Panc1 (cell line): Measurements from ENCODE around the gene OLFML3. TPM values are rescaled to one million over a fixed set of nuclear protein-coding genes. Genes with fewer than 3 reads are reported as not detected.
"Not testable (repeated sequence)": the region's sequence is repeated elsewhere in the genome, so short reads cannot be mapped to it uniquely, and the experiment has no call there.

Experiments
- ATAC-seq: fragments of 200-7000 bp; cut with Tn5 transposase; 2 replicates; pipeline ENCODE4 v1.9.1; 2020; ENCODE audit warnings: mild to moderate bottlenecking, moderate library complexity
- BruUV-seq: library from RNA; stranded (reverse); fragments of 400-500 nt; replicated peaks from 2 replicates; lab custom pipeline; 2021; lab: Mats Ljungman, UMichigan
- CTCF ChIA-PET: fragments of 300-600 bp; sonication (Branson Sonifier 250); formaldehyde crosslinking; loops from one replicate; lab custom pipeline; 2022; ENCODE audit warnings: antibody characterized with exemption; lab: Charles Lee
- POLR2A ChIA-PET: fragments of 300-600 bp; sonication (Branson Sonifier 250); formaldehyde crosslinking; loops from one replicate; lab custom pipeline; 2022; ENCODE audit warnings: antibody characterized with exemption; lab: Charles Lee
- DNase-seq: peaks from one replicate; pipeline ENCODE4 v3.0.0-alpha.2; 2010; ENCODE audit warnings: low read depth, low spot score
- H3K27ac ChIP-seq: 2 replicates; pipeline ENCODE4 v1.5.1; 2011; ENCODE audit warnings: mild to moderate bottlenecking, low read length, inconsistent platforms
- H3K27me3 ChIP-seq: fragments of 200-500 bp; sonication (Bioruptor generic); 2 replicates; pipeline ENCODE4 v1.6.0; 2014; ENCODE audit warnings: low read length, inconsistent platforms; ENCODE audit not compliant: control insufficient read depth, insufficient read depth
- H3K36me3 ChIP-seq: fragments of 200-500 bp; sonication (Bioruptor generic); 2 replicates; pipeline ENCODE4 v1.5.1; 2014; ENCODE audit warnings: inconsistent platforms, mild to moderate bottlenecking, low read length, moderate library complexity; ENCODE audit not compliant: control insufficient read depth, insufficient read depth
- H3K4me1 ChIP-seq: 2 replicates; pipeline ENCODE4 v1.5.1; 2011; ENCODE audit warnings: inconsistent platforms, mild to moderate bottlenecking, low read length, moderate library complexity; ENCODE audit not compliant: control insufficient read depth, insufficient read depth
- H3K4me3 ChIP-seq, 2 experiments: 2 replicates each; pipeline ENCODE4 v1.5.1; 2011 to 2012; ENCODE audit warnings: low read depth in 2 of 2, low read length in 2 of 2, mild to moderate bottlenecking in 2 of 2, inconsistent platforms in 1 of 2, moderate library complexity in 1 of 2
- H3K9me3 ChIP-seq: fragments of 200-500 bp; sonication (Bioruptor generic); 2 replicates; pipeline ENCODE4 v1.5.1; 2014; ENCODE audit warnings: low read depth, mild to moderate bottlenecking, inconsistent platforms, low read length, moderate library complexity; ENCODE audit not compliant: control insufficient read depth, insufficient read depth
- POLR2AphosphoS5 ChIP-seq: IDR thresholded peaks from 2 replicates; pipeline ENCODE4 v1.6.1; 2012; ENCODE audit warnings: mild to moderate bottlenecking, low read depth, low read length, moderate library complexity
- SIN3A ChIP-seq: IDR thresholded peaks from 2 replicates; pipeline ENCODE4 v1.6.1; 2012; ENCODE audit warnings: low read depth, mild to moderate bottlenecking, low read length, moderate library complexity, borderline replicate concordance; ENCODE audit not compliant: insufficient read depth
- TCF7L2 ChIP-seq: IDR thresholded peaks from 2 replicates; pipeline ENCODE4 v1.6.1; 2011; ENCODE audit warnings: mild to moderate bottlenecking, low read depth, low read length, inconsistent platforms
- in situ Hi-C: cut with HindIII; loops from 2 replicates; pipeline ENCODE4 v1.10.0; 2016; ENCODE audit warnings: low sequenced_read_pairs, low pct_unique_long_range_greater_than_20kb
- intact Hi-C: fragments of 100-400 bp; cut with micrococcal nuclease; formaldehyde crosslinking; loops from one replicate; pipeline ENCODE4 v1.10.0; 2022; ENCODE audit not compliant: unreplicated experiment
- total RNA-seq: library from RNA; stranded (reverse); gene quantifications from one replicate; pipeline ENCODE4 v1.2.1, GENCODE V29; 2021; ENCODE audit not compliant: unreplicated experiment
- TF ChIP-seq, protein P1 (sequence below): fragments of 450-650 bp; IDR thresholded peaks from 2 replicates; pipeline ENCODE4 v1.5.1; 2017; ENCODE audit warnings: mild to moderate bottlenecking
- TF ChIP-seq, protein P2 (sequence below), 2 experiments: IDR thresholded peaks; 2 replicates each; pipeline ENCODE4 v1.6.1; 2011 to 2012; ENCODE audit warnings: low read depth in 2 of 2, control low read depth in 1 of 2, low read length in 1 of 2, mild to moderate bottlenecking in 1 of 2, moderate library complexity in 1 of 2; ENCODE audit not compliant: insufficient read depth in 1 of 2

The OLFML3 gene
- total RNA-seq, 1 experiment from 2014 or later, result 0.15 TPM

DNA sequence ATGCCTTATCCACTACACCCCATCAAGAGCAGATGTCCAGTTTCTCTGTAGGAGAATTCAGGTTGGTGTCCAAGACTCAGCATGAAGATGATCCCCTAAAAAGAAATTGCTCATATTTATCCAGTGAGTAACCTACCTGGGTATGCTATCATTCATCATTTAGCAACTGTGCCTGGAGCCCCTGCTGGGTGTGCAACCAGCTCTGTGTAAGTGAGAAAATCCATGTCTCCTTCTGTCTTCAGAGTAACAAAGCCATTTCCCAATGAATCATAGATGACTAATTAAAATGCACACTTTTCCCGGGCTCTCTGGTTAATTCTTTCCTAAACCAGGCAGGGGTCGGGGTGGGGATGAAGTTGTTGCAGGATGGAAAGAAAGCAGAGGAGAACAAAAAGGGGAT lies 35.8 kb downstream of the OLFML3 start:
- ChIA-PET CTCF (no interaction called here), POLR2A (no interaction called here)
- H3K4me3 ChIP-seq, result no peak overlapping the region
- in situ Hi-C loops (no loop called here), intact Hi-C loops (no loop called here)
- DNase-seq (no peak), ATAC-seq (no peak)
- TF ChIP-seq, protein P1, sequence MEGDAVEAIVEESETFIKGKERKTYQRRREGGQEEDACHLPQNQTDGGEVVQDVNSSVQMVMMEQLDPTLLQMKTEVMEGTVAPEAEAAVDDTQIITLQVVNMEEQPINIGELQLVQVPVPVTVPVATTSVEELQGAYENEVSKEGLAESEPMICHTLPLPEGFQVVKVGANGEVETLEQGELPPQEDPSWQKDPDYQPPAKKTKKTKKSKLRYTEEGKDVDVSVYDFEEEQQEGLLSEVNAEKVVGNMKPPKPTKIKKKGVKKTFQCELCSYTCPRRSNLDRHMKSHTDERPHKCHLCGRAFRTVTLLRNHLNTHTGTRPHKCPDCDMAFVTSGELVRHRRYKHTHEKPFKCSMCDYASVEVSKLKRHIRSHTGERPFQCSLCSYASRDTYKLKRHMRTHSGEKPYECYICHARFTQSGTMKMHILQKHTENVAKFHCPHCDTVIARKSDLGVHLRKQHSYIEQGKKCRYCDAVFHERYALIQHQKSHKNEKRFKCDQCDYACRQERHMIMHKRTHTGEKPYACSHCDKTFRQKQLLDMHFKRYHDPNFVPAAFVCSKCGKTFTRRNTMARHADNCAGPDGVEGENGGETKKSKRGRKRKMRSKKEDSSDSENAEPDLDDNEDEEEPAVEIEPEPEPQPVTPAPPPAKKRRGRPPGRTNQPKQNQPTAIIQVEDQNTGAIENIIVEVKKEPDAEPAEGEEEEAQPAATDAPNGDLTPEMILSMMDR, result no peak
- TF ChIP-seq TCF7L2, result no peak
- TF ChIP-seq POLR2AphosphoS5, result no peak
- TF ChIP-seq, protein P2, sequence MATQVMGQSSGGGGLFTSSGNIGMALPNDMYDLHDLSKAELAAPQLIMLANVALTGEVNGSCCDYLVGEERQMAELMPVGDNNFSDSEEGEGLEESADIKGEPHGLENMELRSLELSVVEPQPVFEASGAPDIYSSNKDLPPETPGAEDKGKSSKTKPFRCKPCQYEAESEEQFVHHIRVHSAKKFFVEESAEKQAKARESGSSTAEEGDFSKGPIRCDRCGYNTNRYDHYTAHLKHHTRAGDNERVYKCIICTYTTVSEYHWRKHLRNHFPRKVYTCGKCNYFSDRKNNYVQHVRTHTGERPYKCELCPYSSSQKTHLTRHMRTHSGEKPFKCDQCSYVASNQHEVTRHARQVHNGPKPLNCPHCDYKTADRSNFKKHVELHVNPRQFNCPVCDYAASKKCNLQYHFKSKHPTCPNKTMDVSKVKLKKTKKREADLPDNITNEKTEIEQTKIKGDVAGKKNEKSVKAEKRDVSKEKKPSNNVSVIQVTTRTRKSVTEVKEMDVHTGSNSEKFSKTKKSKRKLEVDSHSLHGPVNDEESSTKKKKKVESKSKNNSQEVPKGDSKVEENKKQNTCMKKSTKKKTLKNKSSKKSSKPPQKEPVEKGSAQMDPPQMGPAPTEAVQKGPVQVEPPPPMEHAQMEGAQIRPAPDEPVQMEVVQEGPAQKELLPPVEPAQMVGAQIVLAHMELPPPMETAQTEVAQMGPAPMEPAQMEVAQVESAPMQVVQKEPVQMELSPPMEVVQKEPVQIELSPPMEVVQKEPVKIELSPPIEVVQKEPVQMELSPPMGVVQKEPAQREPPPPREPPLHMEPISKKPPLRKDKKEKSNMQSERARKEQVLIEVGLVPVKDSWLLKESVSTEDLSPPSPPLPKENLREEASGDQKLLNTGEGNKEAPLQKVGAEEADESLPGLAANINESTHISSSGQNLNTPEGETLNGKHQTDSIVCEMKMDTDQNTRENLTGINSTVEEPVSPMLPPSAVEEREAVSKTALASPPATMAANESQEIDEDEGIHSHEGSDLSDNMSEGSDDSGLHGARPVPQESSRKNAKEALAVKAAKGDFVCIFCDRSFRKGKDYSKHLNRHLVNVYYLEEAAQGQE (IDR thresholded peaks at IDR 0.05; ENCODE audit: insufficient read depth in 1 of 2, low read depth in 2 of 2, low read length in 1 of 2), result no peak
- no peak for TF ChIP-seq SIN3A
- BruUV-seq, result no TSS peak
- no peaks in the 10 kb centered on the region for H3K9me3 ChIP-seq
- no peaks in the 10 kb centered on the region for H3K36me3 ChIP-seq
- H3K27me3 ChIP-seq, result no peaks in the 10 kb centered on the region
- no peak overlapping the region for H3K27ac ChIP-seq
- no peaks in the 10 kb centered on the region for H3K4me1 ChIP-seq

DNA sequence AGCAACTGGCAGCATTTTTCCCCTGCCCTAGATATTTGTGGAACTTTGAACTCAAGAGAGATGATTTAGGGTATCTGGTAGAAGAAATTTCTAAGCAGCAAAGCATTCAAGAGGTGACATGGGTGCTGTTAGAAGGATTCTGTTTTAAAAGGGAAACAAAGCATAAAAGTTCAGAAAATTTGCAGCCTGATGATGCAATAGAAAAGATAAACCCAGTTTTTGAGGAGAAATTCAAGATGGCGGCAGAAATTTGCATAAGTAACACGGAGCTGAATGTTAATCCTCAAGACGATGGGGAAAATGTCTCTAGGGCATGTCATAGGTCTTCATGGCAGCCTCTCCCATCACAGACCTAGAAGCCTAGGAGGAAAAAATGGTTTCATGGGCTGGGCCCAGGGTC lies 40.5 kb downstream of the OLFML3 start:
- POLR2A ChIA-PET, H3K4me3 ChIP-seq, H3K36me3 ChIP-seq, intact Hi-C loops, DNase-seq, ATAC-seq, in situ Hi-C loops, H3K4me1 ChIP-seq, H3K9me3 ChIP-seq, CTCF ChIA-PET, H3K27ac ChIP-seq, H3K27me3 ChIP-seq, BruUV-seq: not testable (repeated sequence)

DNA sequence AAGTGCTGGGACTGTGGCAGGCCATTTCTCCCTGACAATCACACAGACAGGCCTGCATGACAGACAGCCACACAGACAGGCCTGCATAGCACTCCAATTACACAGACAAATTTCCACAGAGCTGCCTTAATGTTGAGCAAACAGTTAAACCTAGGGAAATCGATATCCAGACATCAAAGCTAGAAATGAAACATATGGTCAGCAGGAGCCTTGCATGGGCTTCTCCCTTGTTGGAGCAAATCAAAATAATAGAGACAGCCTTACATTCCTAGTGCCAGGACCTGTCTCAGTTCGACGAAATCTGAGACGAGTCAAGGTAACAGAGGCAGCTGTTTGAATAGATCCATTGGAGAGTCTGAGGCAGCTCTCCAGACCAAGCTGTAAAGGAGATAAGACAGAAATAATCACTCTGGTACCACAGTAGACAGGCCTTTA lies 42.4 kb downstream of the OLFML3 start:
- ATAC-seq (no peak), DNase-seq (no peak)
- intact Hi-C loops, result no loop called here
- in situ Hi-C loops, result no loop called here
- no TSS peak for BruUV-seq
- Histone ChIP-seq H3K27me3 (no peaks in the 10 kb centered on the region), H3K9me3 (no peaks in the 10 kb centered on the region), H3K4me3 (no peak overlapping the region), H3K36me3 (no peaks in the 10 kb centered on the region), H3K27ac (no peak overlapping the region), H3K4me1 (no peaks in the 10 kb centered on the region)
- POLR2A ChIA-PET, result no interaction called here
- TF ChIP-seq, protein P2 (IDR thresholded peaks at IDR 0.05; ENCODE audit: insufficient read depth in 1 of 2, low read depth in 2 of 2, low read length in 1 of 2), result no peak
- TF ChIP-seq, protein P1, result no peak
- TF ChIP-seq SIN3A (no peak), TCF7L2 (no peak), POLR2AphosphoS5 (no peak)
- CTCF ChIA-PET, result no interaction called here
